Measurements from ENCODE around the gene LHPP.
"Not testable (repeated sequence)": the region's sequence is repeated elsewhere in the genome, so short reads cannot be mapped to it uniquely, and the experiment has no call there.

- TF ChIP-seq EZH2 (IDR thresholded peaks at IDR 0.05; ENCODE audit: insufficient read depth, poor library complexity, severe bottlenecking); EZH2phosphoT487 (IDR thresholded peaks at IDR 0.05; ENCODE audit: insufficient read depth, low read depth): not testable (repeated sequence)
Measured at GRCh38 chr10:124610186-124610585, 148.6 kb downstream of the LHPP start.

All from GM23248 (cell line).